Measurements from ENCODE around the gene ABHD18.
"Not testable (repeated sequence)": the region's sequence is repeated elsewhere in the genome, so short reads cannot be mapped to it uniquely, and the experiment has no call there.

The ABHD18 gene

DNA sequence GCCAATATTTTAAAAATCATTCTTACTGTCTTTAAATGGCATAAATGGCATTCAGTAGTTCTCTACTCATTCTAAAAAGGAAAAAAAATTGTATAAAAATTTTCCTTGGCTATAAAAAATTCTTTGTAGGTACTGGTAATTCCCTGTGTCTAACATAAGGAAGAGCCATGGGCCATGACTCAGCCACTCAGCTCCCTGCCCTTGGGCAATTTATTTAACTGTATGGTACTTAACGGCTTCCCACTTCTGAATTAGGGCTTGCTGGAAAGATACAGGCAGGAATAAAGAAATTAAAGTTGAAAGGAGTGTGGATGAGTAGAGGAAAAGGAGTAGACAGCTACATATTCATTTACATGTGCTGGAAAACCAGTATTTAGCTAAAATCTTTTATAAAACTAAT lies 30.6 kb downstream of the ABHD18 start:
- DNase-seq = no peak

DNA sequence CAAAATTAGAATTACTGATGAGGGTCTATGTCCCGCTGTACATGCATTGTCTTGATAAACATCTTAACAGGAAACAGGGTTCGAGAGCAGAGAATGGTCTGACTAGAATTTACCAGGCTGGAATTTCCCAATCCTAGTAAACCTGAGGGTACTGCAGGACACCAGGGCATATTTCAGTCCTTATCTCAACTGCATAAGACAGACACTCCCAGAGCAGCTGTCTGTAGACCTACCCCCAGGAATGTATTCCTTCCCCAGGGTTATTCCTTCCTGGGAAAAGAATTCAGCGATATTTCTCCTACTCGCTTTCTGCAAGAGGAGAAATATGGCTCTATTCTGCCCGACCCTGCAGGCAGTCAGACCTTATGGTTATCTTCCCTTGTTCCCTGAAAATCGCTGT lies 31.3 kb downstream of the ABHD18 start:
- DNase-seq = not testable (repeated sequence)

DNA sequence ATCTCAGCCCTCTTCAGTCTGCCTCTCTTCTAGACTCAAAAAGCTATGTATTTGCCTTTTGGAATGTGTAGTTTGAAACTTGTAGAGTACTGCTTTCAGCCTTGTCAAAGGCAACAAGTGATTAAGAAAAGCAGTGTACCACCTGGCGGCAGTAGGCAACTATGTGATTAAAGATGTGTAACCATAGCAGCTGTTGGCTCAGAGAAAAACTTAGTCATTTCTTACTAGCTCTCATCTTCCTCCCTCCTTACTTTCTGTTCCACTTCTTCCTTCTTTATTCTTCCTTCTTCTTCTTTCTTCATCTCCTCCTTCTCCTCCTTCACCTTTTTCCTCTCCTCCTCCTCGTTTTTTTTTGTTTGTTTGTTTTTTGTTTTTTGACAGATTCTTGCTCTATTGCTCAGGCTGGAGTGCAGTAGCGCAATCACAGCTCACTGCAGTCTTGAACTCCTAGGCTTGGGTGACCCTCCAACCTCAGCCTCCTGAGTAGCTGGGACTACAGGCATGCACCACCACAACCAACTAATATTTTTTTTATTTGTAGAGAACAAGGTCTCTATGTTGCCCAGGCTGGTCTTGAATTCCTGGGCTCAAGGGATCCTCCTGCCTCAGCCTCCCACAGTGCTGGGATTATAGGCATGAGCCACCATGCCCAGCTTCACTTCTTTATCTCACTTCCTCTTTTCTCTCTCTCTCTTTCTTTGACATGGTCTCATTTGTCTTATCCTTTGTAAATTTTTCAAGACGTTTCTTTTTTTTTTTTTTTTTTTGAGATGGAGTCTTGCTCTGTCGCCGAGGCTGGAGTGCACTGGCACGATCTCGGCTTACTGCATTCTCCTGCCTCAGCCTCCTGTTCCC lies 32.6 kb downstream of the ABHD18 start:
- no peak for DNase-seq

DNA sequence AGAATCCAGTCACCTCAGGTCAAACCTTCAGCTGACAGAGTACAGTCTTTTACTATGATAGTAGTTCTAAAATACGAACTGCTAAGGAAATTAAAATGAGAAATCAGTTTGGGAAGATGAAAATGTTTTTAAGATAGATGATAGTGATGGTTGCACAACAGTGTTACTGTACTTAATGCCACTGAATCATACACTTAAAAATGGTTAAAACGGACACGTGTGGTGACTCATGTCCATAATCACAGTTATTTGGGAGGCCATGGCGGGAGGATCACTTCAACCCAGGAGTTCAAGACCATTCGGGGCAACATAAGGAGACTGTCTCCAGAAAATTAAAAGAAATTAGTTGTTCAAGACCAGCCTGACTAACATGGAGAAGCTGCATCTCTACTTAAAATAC lies 41.4 kb downstream of the ABHD18 start:
- DNase-seq = no peak

DNA sequence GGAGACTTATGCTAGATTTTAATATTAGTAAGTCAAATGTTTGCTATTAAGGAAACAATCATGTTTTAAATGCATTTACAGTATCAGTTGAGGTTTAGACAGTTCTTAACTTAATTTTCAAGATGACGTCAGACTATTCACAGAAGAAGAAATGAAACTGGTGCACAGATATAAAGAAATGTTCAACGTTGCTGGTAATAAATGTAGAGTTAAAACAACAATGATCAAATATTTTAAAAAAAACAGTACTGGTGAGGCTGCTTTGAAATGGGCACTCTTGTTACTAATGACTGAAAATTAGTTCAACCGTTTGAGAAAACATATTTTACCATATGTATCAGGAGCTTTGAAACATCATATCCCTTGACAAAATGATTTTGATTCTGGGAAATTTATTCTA lies 44.2 kb downstream of the ABHD18 start:
- DNase-seq = no peak

DNA sequence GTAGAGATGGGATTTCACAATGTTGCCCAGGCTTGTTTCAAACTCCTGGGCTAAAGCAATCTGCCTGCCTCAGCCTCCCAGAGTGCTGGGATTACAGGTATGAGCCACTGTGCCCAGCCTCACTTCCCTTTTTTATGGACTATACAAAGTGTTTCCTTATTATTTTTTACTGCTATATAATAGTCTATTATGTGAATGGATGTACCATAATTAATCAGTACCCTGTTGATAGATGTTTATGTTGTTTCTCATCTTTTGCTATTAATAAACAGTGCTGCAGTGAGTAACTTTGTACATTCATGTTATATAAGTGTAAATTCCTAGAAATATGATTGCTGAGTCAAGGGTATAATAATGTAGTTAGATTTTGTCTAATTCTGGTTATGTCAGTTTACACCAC lies 60.1 kb downstream of the ABHD18 start:
- DNase-seq = no peak

DNA sequence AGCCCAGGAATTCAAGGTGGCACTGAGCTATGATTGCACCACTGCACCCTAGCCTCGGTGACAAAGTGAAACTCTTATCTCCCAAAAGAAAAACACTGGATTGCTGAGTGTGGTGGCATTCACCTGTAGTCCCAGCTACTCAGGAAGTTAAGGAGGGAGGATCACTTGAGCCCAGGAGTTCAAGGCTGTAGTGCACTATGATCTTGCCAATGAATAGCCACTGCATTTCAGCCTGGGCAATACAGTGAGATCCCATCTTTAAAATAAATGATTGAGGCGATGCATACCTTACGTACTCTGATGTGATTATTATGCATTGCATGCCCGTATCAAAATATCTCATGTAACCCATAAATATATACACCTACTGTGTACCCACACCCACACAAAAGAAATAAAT lies 64.7 kb downstream of the ABHD18 start:
- DNase-seq = no peak

DNA sequence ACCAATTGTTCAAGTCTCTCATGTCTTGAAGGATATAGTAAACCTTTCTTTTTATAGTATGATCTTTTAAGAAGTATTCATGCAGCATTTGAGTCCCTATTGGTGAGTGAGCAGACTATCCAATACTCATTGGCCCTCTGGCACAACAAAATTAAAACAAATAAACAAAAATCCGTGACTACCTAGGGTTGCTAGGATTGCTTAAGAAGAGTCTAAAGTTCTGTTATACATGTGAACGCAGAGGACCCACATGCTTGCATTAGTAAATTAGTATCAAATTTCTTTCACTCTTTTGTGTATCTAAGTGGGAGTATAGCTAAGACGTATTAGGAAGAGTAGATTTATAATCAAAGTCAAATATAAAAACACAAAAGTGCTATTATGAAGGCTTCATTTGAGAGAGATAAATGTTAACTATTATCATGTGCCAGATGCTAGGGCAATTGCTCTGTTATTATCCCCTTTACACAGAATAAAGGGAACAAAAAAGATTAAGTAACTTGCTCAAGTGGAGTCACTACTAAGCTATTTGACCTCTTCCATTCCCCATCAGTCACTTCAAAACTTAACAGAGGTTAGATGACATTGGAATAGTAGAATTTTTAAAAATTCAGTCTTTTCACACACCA lies 66.7 kb downstream of the ABHD18 start:
- no peak for DNase-seq

DNA sequence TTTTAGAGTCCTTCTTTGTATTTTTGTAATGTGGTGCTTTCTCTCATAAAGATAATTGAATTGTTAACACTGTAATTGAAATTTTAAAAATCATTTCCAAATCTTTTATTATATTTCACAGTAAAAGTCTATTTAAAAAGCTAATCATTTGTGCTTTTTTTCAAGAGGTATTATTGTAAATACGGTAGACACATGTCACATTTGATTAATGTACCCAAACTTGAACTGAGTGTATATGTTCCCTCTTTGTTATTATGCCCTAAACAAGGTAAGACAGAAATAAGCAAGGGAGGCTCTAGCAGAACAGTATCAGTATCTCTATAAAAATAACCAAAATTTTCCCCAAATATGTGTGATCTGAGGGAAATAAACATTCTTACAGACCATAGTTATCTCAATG lies 74.4 kb downstream of the ABHD18 start:
- no peak for DNase-seq

DNA sequence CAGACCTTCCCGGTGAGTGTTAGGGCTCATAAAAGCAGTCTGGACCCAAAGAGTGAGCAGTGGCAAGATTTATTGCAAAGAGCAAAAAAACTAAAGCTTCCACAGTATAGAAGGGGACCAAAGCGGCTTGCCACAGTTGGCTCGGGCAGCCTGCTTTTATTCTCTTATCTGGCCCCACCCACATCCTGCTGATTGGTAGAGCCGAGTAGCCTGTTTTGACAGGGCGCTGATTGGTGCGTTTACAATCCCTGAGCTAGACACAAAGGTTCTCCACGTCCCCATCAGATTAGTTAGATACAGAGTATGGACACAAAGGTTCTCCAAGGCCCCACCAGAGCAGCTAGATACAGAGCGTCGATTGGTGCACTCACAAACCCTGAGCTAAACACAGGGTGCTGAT lies 81.8 kb downstream of the ABHD18 start:
- DNase-seq = not testable (repeated sequence)

DNA sequence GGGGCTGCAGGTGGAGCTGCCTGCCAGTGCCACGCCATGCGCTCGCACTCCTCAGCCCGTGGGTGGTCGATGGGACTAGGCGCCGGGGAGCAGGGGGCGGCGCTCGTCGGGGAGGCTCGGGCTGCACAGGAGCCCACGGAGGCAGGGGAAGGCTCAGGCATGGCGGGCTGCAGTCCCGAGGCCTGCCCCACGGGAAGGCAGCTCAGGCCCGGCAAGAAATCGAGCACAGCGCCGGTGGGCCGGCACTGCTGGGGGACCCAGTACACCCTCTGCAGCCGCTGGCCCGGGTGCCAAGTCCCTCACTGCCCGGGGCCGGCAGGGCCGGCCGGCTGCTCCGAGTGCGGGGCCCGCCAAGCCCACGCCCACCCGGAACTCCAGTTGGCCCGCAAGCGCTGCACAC lies 82.3 kb downstream of the ABHD18 start:
- not testable (repeated sequence) for DNase-seq

DNA sequence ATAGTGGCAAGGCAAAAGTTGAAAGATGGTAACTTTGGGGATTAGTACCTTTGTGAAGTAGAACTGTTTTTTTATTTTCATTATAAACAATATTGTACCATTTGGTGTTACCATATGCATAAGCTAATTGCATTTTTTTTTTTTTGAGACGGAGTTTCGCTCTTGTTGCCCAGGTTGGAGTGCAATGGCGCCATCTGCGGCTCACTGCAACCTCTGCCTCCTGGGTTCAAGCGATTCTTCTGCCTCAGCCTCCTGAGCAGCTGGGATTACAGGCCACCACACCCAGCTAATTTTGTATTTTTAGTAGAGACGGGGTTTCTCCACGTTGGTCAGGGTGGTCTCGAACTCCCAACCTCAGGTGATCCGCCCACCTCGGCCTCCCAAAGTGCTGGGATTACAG lies 86.0 kb downstream of the ABHD18 start:
- not testable (repeated sequence) for DNase-seq

DNA sequence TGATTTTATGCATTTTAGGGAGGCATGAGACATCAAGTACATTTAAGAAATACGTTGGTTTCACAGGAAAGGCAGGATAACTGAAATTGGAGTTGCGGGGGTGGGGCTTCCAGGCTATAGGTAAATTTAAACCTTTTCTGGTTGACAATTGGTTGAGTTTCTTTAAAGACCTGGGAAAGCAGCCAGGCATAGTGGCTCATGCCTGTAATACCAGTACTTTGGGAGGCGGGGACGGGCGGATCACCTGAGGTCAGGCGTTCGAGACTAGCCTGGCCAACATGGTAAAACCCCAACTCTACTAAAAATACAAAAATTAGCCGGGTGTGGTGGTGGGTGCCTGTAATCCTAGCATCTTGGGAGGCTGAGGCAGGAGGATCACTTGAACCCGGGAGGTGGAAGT lies 89.7 kb downstream of the ABHD18 start:
- not testable (repeated sequence) for DNase-seq

DNA sequence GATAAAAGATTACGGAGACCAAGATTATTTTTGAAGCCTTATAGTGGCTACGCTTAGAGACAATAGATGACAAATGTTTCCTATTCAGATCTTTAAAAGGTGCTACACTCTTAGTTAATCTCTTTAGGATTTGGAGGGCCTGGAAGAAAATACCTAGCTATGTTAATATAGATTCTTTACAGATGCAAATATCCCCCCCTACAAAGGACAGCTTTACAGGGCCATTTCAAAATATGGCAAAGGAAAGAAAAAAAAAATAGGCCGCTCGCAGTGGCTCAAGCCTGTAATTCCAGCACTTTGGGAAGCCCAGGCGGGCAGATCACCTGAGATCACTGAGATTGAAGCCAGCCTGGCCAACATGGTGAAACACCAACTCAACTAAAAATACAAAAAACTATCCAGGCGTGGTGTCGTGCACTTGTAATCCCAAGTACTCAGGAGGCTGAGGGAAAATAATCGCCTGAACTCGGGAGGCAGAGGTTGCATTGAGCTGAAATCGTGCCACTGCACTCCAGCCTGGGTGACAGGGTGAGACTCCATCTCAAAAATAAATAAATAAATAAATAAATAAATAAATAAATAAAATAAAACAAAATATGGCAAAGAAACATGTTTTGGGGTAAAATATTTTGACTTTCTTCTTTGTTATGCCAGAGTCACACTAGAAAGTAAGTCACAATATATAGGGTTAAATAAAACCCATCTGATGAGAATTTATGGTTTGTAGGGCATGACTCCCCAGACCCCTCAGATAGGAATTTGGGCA lies 90.4 kb downstream of the ABHD18 start:
- DNase-seq = not testable (repeated sequence)

DNA sequence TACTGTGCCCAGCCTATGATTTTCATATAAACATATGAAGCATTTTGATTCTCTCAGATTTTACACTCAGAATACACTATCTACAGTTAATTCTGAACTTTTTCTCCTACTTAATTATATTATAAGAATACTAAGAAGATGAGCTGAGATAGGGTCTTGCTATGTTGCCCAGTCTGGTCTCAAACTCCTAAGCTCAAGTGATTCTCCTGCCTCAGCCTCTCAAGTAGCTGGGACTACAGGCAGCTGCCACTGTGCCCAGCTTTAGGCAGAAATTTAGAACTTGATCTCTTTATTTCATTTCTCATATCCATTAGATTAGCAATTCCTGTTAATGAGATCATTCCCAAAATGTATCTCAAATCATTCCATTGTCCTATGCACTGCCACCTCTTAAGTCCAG lies 91.2 kb downstream of the ABHD18 start:
- DNase-seq = no peak

DNA sequence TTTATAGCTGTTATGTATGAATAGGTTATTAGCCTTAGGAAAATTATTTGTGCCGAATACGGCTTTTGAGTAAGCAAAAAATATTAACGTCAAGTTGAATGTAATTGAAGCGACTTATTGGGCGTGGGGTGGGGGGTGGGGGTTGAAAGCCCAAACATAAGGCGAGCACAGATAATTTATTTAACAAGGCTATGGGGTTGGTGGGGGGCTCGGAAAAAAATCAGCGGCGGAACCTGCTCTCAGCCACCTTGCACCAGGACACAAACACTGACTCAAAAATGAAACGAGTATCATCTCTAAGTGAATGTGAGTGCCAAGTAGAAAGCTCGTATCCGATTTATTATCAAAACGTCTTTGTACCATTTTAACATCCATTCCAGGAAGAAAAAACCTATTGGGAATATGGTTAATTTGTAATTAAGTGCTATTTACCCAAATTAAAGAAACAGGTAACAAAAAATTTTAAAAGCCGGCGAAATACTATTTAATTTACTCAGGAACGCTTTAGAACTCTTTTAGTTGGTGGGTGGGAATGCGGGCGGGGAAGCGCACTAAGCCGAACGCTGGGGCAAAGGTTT lies 95.0 kb downstream of the ABHD18 start:
- no peak for DNase-seq

DNA sequence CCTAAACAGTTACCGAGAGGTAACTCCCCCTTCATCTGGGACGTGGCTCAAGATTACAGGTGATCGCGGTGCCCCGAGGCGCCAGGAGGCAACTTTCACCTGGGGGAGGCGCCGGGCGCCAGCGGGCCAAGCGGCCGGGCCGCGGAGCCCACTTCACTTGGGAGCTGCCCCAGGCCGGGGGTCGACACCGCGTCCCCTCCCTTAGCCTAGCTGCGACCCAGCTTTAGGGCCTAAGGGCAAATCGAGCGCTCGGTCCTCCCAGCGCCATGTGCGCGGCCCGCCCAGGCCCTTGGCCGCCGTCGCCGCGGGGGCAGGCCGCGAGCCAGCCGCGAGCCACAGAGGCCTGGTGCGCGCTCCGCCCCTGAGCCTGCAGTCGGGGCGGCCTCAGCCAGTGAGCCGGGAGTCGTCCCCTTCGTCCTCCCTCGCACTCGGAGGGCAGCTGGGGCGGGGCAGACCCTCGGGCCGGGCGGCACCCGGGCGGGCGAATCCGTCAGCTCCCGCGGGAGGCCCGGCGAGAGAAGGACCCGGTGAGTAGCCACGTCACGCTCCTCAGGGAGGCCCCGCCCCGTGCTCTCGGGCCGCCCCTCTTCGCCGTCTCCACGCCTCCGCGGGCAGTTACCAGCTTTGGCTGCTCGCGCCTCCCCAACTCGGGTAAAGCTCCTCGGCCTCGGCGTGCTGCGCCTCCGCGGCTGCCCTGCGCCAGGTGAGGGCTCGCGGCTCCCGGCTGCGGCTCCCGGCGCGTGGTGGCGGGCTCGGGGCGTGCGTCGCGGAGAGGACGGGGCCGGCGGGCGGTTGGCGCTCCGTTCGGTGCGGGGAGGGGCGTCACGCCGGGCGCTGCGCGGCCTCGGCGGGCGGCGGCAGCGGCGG lies 95.7 kb downstream of the ABHD18 start, which contains the start of gene LARP1B:
LARP1B (plus strand) TSS at position 614 of the 867 bp plus-strand sequence. CDS start 13,640 bp downstream, outside the sequence.
- DNase-seq = peak; percentile 92

DNA sequence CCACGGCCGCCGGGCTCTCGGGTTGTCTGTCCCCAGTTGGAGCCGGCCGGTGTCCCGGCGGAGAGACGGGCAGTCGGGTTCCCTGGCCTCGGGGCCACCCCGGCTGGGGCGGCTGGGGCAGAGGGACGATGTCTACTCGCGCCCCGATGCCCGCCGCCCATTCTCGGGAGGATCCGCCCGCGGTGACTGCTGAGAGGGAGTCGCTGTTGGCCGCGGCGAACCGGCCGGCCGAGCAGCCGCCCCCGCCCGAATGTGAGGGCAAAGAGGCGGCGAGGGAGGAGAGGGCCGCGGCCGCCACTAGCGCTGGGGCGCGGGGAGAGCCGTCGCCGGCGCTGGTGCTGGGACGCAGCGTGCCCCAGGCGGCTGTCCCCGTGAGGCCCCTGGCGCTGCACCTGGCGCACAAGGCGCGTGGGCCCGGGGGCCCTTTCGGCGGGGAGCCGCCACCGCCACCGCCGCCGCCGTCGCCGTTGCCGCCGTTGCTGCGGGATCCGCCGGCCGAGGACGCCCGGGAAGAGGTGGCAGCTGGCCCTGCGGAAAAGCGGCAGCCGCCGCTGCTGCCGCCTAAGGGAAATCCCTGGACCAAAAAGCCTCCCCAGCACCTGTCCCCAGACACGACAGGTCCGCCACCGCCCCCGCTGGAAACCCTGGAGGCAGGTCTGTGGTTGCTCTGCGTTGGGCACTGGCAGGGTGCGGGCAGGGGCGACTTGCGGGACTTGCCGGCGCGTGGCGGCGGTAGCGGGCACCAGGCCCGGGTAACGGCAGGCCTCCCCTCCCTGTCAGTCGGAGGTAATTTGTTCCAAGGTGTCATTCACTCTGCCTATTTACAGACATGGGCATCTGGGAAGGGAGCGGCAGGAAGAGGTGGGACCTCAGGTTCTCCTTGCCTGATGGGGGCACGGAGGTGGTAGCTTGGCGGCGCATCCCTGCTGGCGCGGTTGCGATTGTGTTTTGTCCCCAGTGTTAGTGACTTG lies 96.6 kb downstream of the ABHD18 start:
- DNase-seq = peak; percentile 52

DNA sequence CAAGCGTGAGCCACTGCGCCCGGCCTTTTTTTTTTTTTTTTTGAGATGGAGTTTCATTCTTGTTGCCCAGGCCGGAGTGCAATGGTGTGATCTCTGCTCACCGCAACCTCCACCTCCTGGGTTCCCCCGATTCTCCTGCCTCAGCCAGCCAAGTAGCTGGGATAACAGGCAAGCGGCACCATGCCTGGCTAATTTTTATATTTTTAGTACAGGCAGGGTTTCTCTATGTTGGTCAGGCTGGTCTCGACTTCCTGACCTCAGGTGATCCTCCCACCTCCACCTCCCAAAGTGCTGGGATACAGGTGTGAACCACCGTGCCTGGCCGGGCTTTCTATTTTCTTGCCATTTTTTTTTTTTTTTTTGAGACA lies 101.2 kb downstream of the ABHD18 start:
- DNase-seq = not testable (repeated sequence)

DNA sequence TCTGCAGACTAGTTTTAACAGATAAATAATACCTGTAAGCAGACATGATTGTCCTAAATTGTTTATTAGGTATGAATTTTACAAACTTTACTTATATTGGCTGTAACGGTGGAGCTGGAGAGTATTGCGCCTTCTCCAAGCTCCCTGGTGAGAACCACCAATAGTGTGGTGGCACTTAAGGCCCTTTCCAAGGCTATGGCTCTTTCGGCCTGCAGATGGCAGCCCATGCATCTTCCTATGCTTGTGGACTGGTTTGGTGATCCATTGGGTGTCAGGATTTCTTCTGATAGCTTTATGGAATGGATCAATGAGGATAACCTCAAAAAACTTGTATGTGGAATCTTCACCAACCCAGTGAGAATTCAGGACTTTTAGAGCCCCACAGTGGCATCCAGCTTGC lies 103.7 kb downstream of the ABHD18 start:
- DNase-seq = no peak

DNA sequence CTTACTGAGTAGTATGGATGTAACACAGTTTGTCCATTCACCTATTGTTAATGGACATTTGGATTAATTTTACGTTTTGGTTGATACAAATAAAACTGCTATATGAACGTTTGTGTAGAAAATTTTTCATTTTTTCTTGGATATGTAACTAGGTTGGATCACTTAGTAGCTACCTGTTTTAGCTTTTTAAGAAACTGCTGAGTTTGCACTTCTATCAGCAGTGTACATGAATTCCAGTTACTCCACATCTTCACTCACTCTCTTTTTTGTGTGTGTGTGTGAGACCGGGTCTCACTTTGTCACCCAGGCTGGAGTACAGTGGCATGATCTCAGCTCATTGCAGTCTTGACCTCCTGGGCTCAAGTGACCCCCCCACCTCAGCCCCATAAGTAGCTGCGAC lies 111.3 kb downstream of the ABHD18 start:
- DNase-seq = no peak
